GM12878 (cell line): ENCODE measurements around the gene EVI5L. TPM values are rescaled to one million over a fixed set of nuclear protein-coding genes. Genes with fewer than 3 reads are reported as not detected.

ENCODE experiments used
- BHLHE40 ChIP-seq, 2 experiments: fragments of 450-650 bp in 1 of 2; IDR thresholded peaks; 2 replicates each; pipeline ENCODE4 v1.6.1; 2011 to 2017; ENCODE audit warnings: low read depth in 2 of 2, borderline replicate concordance in 1 of 2, improper control_type of control experiment in 1 of 2, low read length in 1 of 2, mild to moderate bottlenecking in 1 of 2
- BMI1 ChIP-seq: fragments of 450-650 bp; IDR thresholded peaks from 2 replicates; pipeline ENCODE4 v1.6.1; 2016; ENCODE audit warnings: mild to moderate bottlenecking, moderate library complexity, borderline replicate concordance
- CEBPB ChIP-seq, 2 experiments: fragments of 150-350 bp in 1 of 2; IDR thresholded peaks; 2 replicates each; pipeline ENCODE4 v1.6.1; 2012 to 2014; ENCODE audit warnings: low read depth in 2 of 2, low read length in 2 of 2, borderline replicate concordance in 1 of 2, inconsistent platforms in 1 of 2
- CHD2 ChIP-seq: IDR thresholded peaks from 2 replicates; pipeline ENCODE4 v1.6.1; 2011; ENCODE audit warnings: low read depth, low read length, improper control_type of control experiment, borderline replicate concordance
- CREB1 ChIP-seq: IDR thresholded peaks from 2 replicates; pipeline ENCODE4 v1.6.1; 2012; ENCODE audit warnings: low read depth, mild to moderate bottlenecking, inconsistent platforms
- EED ChIP-seq: sonication (generic); IDR thresholded peaks from 2 replicates; pipeline ENCODE4 v1.6.1; 2016; ENCODE audit warnings: antibody characterized with exemption, low read depth
- HCFC1 ChIP-seq: fragments of 150-350 bp; IDR thresholded peaks from 2 replicates; pipeline ENCODE4 v1.6.1; 2014; ENCODE audit warnings: low read length
- HDGF ChIP-seq: fragments of 450-650 bp; IDR thresholded peaks from 2 replicates; pipeline ENCODE4 v1.6.1; 2016; ENCODE audit warnings: antibody characterized with exemption
- IKZF1 ChIP-seq: fragments of 450-650 bp; conservative IDR thresholded peaks from 2 replicates; pipeline ENCODE4 v1.6.1; 2017; ENCODE audit warnings: antibody characterized with exemption, mild to moderate bottlenecking
- MTA2 ChIP-seq: fragments of 450-650 bp; IDR thresholded peaks from 2 replicates; pipeline ENCODE4 v1.6.1; 2016; ENCODE audit warnings: low read depth, mild to moderate bottlenecking, moderate library complexity
- NFYA ChIP-seq: IDR thresholded peaks from 2 replicates; pipeline ENCODE4 v1.6.1; 2011; ENCODE audit warnings: low read depth, mild to moderate bottlenecking, low read length, improper control_type of control experiment, borderline replicate concordance
- NRF1 ChIP-seq: conservative IDR thresholded peaks from 2 replicates; pipeline ENCODE4 v1.6.1; 2011; ENCODE audit warnings: mild to moderate bottlenecking, low read depth, low read length, improper control_type of control experiment
- PAX5 ChIP-seq: IDR thresholded peaks from 2 replicates; pipeline ENCODE4 v1.6.1; 2011; ENCODE audit warnings: low read depth, low read length, borderline replicate concordance
- RB1 ChIP-seq: fragments of 450-650 bp; formaldehyde crosslinking; IDR thresholded peaks from 2 replicates; pipeline ENCODE4 v1.6.1; 2017; ENCODE audit warnings: mild to moderate bottlenecking, borderline replicate concordance
- SMAD1 ChIP-seq: fragments of 450-650 bp; IDR thresholded peaks from 2 replicates; pipeline ENCODE4 v1.6.1; 2018; ENCODE audit warnings: mild to moderate bottlenecking, low read depth; ENCODE audit not compliant: partially characterized antibody
- SP1 ChIP-seq: IDR thresholded peaks from one replicate; pipeline ENCODE4 v1.6.1; 2011; ENCODE audit warnings: low read depth, low read length
- TCF3 ChIP-seq: IDR thresholded peaks from 2 replicates; pipeline ENCODE4 v1.6.1; 2012; ENCODE audit warnings: low read depth, mild to moderate bottlenecking, low read length, borderline replicate concordance; ENCODE audit not compliant: insufficient read depth
- TCF7 ChIP-seq: IDR thresholded peaks from 2 replicates; pipeline ENCODE4 v1.6.1; 2014; ENCODE audit warnings: antibody characterized with exemption, borderline replicate concordance
- WRNIP1 ChIP-seq: IDR thresholded peaks from 2 replicates; pipeline ENCODE4 v1.6.1; 2011; ENCODE audit warnings: low read depth, low read length, improper control_type of control experiment, borderline replicate concordance
- YY1 ChIP-seq: IDR thresholded peaks from 2 replicates; pipeline ENCODE4 v1.6.1; 2011; ENCODE audit warnings: low read depth, mild to moderate bottlenecking, low read length
- ZZZ3 ChIP-seq: IDR thresholded peaks from 2 replicates; pipeline ENCODE4 v1.6.1; 2011; ENCODE audit warnings: low read depth; ENCODE audit not compliant: control insufficient read depth, insufficient read length
- polyA plus RNA-seq, 11 experiments: library from polyadenylated mRNA; depleted of rRNA in 4 of 11; unstranded in 6 of 11; stranded (reverse) in 5 of 11; fragments of >200 nt; fragmentation: Nextera tagmentation in 4 of 11; fragmentation: Illumina TruSeq in 1 of 11; extraction: Ambion mirVana in 4 of 11; extraction: Trizol in 1 of 11; gene quantifications; 1 replicate in 1 of 11; 2 replicates in 10 of 11; pipeline versions ENCODE4 v1.2.1 to v1.2.3, GENCODE V29; 2011 to 2016; ENCODE audit warnings: inconsistent platforms in 2 of 11, missing spikeins in 2 of 11, low read depth in 1 of 11
- total RNA-seq, 4 experiments: library from RNA; depleted of rRNA in 3 of 4; stranded (reverse); fragments of >200 nt in 3 of 4; fragmentation: Illumina TruSeq in 1 of 4; extraction: Trizol in 1 of 4; gene quantifications; 2 replicates each; pipeline versions ENCODE4 v1.2.1 to v1.2.3, GENCODE V29; 2013 to 2021
- TF ChIP-seq, protein P1 (sequence below): fragments of 450-650 bp; formaldehyde crosslinking; IDR thresholded peaks from 2 replicates; pipeline ENCODE4 v1.4.0; 2020; ENCODE audit warnings: mild to moderate bottlenecking, moderate library complexity
- TF ChIP-seq, protein P2 (sequence below): IDR thresholded peaks from 2 replicates; pipeline ENCODE4 v1.6.1; 2011; ENCODE audit warnings: borderline replicate concordance, low read depth, mild to moderate bottlenecking, moderate library complexity, mixed read lengths, low read length; ENCODE audit not compliant: insufficient read depth; ENCODE audit errors: extremely low read length
- TF ChIP-seq, protein P3 (sequence below): fragments of 450-650 bp; IDR thresholded peaks from 2 replicates; pipeline ENCODE4 v1.6.1; 2018; ENCODE audit warnings: borderline replicate concordance, mild to moderate bottlenecking; ENCODE audit not compliant: partially characterized antibody

Gene EVI5L
- total and polyA plus RNA-seq, 10 of the 15 experiments (the other 5 are each of a cell fraction or from before 2014, with no cell fraction given), result 0.23 to 13.8 (median 5.0) TPM

DNA sequence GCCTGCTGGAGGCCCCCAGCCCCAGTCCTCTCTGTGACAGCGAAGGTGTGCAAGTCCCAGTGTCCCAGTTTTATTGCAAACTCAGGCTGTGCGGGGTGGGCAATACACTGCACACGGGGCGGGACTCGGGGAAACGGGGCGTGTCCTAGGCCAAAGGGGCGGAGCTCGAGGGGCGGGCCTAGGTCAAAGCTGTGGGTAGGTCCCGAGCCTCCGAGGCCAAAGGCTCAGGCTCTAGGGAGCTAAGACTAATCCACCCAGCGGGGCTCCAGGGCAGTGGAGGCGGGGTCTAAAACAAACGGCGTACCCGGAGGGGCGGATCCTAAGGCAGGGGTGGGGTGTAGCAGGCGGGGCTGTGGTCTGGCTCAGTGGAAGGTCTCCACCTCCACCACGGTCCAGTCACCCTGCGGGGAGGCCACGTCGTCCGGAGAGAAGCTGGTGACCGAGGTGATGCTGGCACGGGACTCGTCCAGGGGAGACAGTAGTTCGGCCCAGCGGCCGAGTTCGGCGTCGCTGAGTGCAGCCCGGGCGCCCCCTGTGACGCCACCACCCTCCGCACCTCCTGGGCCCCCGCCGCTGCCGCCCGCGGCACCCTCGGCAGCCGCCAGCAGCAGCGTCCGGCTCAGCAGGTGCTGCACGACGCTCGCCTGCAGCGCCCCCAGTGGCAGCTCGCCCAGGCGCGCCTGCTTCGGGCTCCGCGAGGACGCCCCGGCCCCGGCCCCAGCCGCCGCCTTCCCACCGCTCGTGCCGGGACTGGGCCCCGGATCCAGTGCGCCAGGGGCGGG lies 38.8 kb downstream of the EVI5L start (continued):
- TF ChIP-seq SP1, result no peak
- no peak for TF ChIP-seq MTA2
- TF ChIP-seq IKZF1, result peak; percentile 73
- peak; percentile 58; the same call in 1 of the 2 replicates for TF ChIP-seq YY1
- TF ChIP-seq NRF1, result no peak
- no peak for TF ChIP-seq HCFC1
- TF ChIP-seq, protein P1, sequence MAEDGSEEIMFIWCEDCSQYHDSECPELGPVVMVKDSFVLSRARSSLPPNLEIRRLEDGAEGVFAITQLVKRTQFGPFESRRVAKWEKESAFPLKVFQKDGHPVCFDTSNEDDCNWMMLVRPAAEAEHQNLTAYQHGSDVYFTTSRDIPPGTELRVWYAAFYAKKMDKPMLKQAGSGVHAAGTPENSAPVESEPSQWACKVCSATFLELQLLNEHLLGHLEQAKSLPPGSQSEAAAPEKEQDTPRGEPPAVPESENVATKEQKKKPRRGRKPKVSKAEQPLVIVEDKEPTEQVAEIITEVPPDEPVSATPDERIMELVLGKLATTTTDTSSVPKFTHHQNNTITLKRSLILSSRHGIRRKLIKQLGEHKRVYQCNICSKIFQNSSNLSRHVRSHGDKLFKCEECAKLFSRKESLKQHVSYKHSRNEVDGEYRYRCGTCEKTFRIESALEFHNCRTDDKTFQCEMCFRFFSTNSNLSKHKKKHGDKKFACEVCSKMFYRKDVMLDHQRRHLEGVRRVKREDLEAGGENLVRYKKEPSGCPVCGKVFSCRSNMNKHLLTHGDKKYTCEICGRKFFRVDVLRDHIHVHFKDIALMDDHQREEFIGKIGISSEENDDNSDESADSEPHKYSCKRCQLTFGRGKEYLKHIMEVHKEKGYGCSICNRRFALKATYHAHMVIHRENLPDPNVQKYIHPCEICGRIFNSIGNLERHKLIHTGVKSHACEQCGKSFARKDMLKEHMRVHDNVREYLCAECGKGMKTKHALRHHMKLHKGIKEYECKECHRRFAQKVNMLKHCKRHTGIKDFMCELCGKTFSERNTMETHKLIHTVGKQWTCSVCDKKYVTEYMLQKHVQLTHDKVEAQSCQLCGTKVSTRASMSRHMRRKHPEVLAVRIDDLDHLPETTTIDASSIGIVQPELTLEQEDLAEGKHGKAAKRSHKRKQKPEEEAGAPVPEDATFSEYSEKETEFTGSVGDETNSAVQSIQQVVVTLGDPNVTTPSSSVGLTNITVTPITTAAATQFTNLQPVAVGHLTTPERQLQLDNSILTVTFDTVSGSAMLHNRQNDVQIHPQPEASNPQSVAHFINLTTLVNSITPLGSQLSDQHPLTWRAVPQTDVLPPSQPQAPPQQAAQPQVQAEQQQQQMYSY (CRISPR knock-in tag), result no peak
- TF ChIP-seq BHLHE40 (IDR thresholded peaks at IDR 0.05; ENCODE audit: borderline replicate concordance in 1 of 2, low read depth in 2 of 2, low read length in 1 of 2), result peak; percentile 77 to 94; a peak in 3 of 4 replicates
- TF ChIP-seq WRNIP1, result no peak
- no peak for TF ChIP-seq SMAD1
- TF ChIP-seq NFYA, result no peak
- 0 out of 2 replicates have a peak, but pooled peaks have one; percentile 15 for TF ChIP-seq HDGF
- TF ChIP-seq TCF3, result peak; percentile 90
- TF ChIP-seq CEBPB (IDR thresholded peaks at IDR 0.05; ENCODE audit: borderline replicate concordance in 1 of 2, low read depth in 2 of 2, low read length in 2 of 2), result no peak
- no peak for TF ChIP-seq EED
- TF ChIP-seq, protein P2, sequence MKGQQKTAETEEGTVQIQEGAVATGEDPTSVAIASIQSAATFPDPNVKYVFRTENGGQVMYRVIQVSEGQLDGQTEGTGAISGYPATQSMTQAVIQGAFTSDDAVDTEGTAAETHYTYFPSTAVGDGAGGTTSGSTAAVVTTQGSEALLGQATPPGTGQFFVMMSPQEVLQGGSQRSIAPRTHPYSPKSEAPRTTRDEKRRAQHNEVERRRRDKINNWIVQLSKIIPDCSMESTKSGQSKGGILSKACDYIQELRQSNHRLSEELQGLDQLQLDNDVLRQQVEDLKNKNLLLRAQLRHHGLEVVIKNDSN, result no peak
- no peak for TF ChIP-seq CHD2
- TF ChIP-seq ZZZ3, result no peak
- TF ChIP-seq BMI1, result no peak
- TF ChIP-seq PAX5, result no peak
- peak; percentile 66; the same call in 1 of the 2 replicates for TF ChIP-seq RB1
- TF ChIP-seq TCF7, result no peak
- peak; percentile 65; the same call in 1 of the 2 replicates for TF ChIP-seq CREB1
- TF ChIP-seq, protein P3, sequence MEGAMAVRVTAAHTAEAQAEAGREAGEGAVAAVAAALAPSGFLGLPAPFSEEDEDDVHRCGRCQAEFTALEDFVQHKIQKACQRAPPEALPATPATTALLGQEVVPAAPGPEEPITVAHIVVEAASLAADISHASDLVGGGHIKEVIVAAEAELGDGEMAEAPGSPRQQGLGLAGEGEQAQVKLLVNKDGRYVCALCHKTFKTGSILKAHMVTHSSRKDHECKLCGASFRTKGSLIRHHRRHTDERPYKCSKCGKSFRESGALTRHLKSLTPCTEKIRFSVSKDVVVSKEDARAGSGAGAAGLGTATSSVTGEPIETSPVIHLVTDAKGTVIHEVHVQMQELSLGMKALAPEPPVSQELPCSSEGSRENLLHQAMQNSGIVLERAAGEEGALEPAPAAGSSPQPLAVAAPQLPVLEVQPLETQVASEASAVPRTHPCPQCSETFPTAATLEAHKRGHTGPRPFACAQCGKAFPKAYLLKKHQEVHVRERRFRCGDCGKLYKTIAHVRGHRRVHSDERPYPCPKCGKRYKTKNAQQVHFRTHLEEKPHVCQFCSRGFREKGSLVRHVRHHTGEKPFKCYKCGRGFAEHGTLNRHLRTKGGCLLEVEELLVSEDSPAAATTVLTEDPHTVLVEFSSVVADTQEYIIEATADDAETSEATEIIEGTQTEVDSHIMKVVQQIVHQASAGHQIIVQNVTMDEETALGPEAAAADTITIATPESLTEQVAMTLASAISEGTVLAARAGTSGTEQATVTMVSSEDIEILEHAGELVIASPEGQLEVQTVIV, result no peak
